GM12878 (cell line): ENCODE data around the gene LKAAEAR1.

ENCODE experiments used
- CHD1 ChIP-seq: IDR thresholded peaks from 2 replicates; pipeline ENCODE4 v1.6.1; 2012; ENCODE audit warnings: low read depth, low read length, improper control_type of control experiment
- RFX5 ChIP-seq: IDR thresholded peaks from 2 replicates; pipeline ENCODE4 v1.6.1; 2011; ENCODE audit warnings: low read depth, low read length, improper control_type of control experiment
- SMAD1 ChIP-seq: fragments of 450-650 bp; IDR thresholded peaks from 2 replicates; pipeline ENCODE4 v1.6.1; 2018; ENCODE audit warnings: mild to moderate bottlenecking, low read depth; ENCODE audit not compliant: partially characterized antibody
- YBX1 ChIP-seq: fragments of 450-650 bp; IDR thresholded peaks from 2 replicates; pipeline ENCODE4 v1.6.1; 2016; ENCODE audit warnings: antibody characterized with exemption
- YY1 ChIP-seq: IDR thresholded peaks from 2 replicates; pipeline ENCODE4 v1.6.1; 2011; ENCODE audit warnings: low read depth, mild to moderate bottlenecking, low read length
- TF ChIP-seq, protein P1 (sequence below): IDR thresholded peaks from 2 replicates; pipeline ENCODE4 v1.6.1; 2012; ENCODE audit warnings: low read depth, low read length, improper control_type of control experiment
- TF ChIP-seq, protein P2 (sequence below): IDR thresholded peaks from 2 replicates; pipeline ENCODE4 v1.6.1; 2012; ENCODE audit warnings: mild to moderate bottlenecking, low read depth, low read length

DNA sequence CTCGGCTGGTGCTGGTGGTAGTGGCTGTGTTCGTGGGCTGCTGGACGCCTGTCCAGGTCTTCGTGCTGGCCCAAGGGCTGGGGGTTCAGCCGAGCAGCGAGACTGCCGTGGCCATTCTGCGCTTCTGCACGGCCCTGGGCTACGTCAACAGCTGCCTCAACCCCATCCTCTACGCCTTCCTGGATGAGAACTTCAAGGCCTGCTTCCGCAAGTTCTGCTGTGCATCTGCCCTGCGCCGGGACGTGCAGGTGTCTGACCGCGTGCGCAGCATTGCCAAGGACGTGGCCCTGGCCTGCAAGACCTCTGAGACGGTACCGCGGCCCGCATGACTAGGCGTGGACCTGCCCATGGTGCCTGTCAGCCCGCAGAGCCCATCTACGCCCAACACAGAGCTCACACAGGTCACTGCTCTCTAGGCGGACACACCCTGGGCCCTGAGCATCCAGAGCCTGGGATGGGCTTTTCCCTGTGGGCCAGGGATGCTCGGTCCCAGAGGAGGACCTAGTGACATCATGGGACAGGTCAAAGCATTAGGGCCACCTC, 14.3 kb upstream of the LKAAEAR1 start:
- TF ChIP-seq, protein P1, sequence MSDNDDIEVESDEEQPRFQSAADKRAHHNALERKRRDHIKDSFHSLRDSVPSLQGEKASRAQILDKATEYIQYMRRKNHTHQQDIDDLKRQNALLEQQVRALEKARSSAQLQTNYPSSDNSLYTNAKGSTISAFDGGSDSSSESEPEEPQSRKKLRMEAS = no peak
- TF ChIP-seq RFX5 = no peak
- no peak for TF ChIP-seq YBX1
- no peak for TF ChIP-seq CHD1
- no peak for TF ChIP-seq YY1
- TF ChIP-seq, protein P2, sequence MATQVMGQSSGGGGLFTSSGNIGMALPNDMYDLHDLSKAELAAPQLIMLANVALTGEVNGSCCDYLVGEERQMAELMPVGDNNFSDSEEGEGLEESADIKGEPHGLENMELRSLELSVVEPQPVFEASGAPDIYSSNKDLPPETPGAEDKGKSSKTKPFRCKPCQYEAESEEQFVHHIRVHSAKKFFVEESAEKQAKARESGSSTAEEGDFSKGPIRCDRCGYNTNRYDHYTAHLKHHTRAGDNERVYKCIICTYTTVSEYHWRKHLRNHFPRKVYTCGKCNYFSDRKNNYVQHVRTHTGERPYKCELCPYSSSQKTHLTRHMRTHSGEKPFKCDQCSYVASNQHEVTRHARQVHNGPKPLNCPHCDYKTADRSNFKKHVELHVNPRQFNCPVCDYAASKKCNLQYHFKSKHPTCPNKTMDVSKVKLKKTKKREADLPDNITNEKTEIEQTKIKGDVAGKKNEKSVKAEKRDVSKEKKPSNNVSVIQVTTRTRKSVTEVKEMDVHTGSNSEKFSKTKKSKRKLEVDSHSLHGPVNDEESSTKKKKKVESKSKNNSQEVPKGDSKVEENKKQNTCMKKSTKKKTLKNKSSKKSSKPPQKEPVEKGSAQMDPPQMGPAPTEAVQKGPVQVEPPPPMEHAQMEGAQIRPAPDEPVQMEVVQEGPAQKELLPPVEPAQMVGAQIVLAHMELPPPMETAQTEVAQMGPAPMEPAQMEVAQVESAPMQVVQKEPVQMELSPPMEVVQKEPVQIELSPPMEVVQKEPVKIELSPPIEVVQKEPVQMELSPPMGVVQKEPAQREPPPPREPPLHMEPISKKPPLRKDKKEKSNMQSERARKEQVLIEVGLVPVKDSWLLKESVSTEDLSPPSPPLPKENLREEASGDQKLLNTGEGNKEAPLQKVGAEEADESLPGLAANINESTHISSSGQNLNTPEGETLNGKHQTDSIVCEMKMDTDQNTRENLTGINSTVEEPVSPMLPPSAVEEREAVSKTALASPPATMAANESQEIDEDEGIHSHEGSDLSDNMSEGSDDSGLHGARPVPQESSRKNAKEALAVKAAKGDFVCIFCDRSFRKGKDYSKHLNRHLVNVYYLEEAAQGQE = no peak
- no peak for TF ChIP-seq SMAD1
